Activated naive CD8-positive, alpha-beta T cell treated with anti-CD3 and anti-CD28 coated beads, Interleukin-2, amount 50 U/mL, for 24 hours (primary cell): ENCODE results near the gene PNPLA1.

ENCODE experiments used
- ATAC-seq: fragments of 150-1000 bp; cut with Tn5 transposase; one replicate; pipeline ENCODE4 v1.10.0; 2021
- DNase-seq: peaks from one replicate; pipeline ENCODE4 v3.0.0; 2021
- H3K27ac Mint-ChIP-seq: one replicate; pipeline ENCODE4 v1.8.0; 2021; ENCODE audit warnings: mild to moderate bottlenecking, mixed read lengths
- H3K27me3 Mint-ChIP-seq: one replicate; pipeline ENCODE4 v1.8.0; 2021; ENCODE audit warnings: mixed read lengths
- H3K36me3 Mint-ChIP-seq: one replicate; pipeline ENCODE4 v1.8.0; 2021; ENCODE audit warnings: low read depth, mixed read lengths
- H3K4me1 Mint-ChIP-seq: one replicate; pipeline ENCODE4 v1.8.0; 2021; ENCODE audit warnings: mixed read lengths
- H3K4me3 Mint-ChIP-seq: one replicate; pipeline ENCODE4 v1.8.0; 2021; ENCODE audit warnings: mild to moderate bottlenecking, moderate library complexity, mixed read lengths
- H3K9me3 Mint-ChIP-seq: one replicate; pipeline ENCODE4 v1.8.0; 2021; ENCODE audit warnings: mixed read lengths

PNPLA1 gene

GRCh38 chr6:36241728-36242127, 28.1 kb upstream of the PNPLA1 start:
- peak; percentile 6 for DNase-seq
- Mint-ChIP-seq H3K4me3 (no peak overlapping the region), H3K36me3 (no peaks in the 10 kb centered on the region), H3K27me3 (peaks cover 2% of the 10 kb centered on the region), H3K9me3 (no peaks in the 10 kb centered on the region), H3K27ac (no peak overlapping the region), H3K4me1 (peaks cover 12% of the 10 kb centered on the region)
- ATAC-seq, result peak; percentile 71

DNA sequence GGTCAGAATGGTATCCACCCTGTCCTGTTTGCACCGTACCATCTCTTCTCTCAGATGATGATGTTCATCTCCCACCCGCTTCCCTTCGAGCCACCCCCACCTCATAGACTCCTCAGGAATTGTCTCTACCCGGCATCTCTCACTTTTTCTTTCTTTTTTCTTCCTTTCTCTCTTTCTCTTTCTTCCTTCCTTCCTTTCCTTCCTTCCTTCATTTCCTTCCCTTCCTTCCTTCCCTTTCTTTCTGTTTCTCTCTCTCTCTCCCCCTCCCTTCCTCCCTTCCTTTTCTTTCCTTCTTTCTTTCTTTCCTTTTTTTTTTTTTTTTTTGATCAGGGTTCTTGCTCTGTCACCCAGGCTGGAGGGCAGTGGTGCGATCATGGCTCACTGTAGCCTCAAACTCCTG, 27.7 kb upstream of the PNPLA1 start:
- Mint-ChIP-seq H3K36me3 (no peaks in the 10 kb centered on the region), H3K9me3 (no peaks in the 10 kb centered on the region), H3K27ac (no peak overlapping the region), H3K27me3 (peaks cover 2% of the 10 kb centered on the region), H3K4me3 (no peak overlapping the region), H3K4me1 (peaks cover 12% of the 10 kb centered on the region)
- ATAC-seq, result no peak
- no peak for DNase-seq

GRCh38 chr6:36242626-36243025, 27.2 kb upstream of the PNPLA1 start:
- Mint-ChIP-seq H3K4me1 (peaks cover 12% of the 10 kb centered on the region), H3K27ac (no peak overlapping the region), H3K4me3 (no peak overlapping the region), H3K36me3 (no peaks in the 10 kb centered on the region), H3K27me3 (peaks cover 2% of the 10 kb centered on the region), H3K9me3 (no peaks in the 10 kb centered on the region)
- no peak for DNase-seq
- ATAC-seq, result no peak

GRCh38 chr6:36243562-36244212, 26.2 kb upstream of the PNPLA1 start:
- Mint-ChIP-seq H3K27ac (no peak overlapping the region), H3K4me3 (no peak overlapping the region), H3K36me3 (no peaks in the 10 kb centered on the region), H3K4me1 (peaks cover 12% of the 10 kb centered on the region), H3K27me3 (peaks cover 2% of the 10 kb centered on the region), H3K9me3 (no peaks in the 10 kb centered on the region)
- DNase-seq, result no peak
- no peak for ATAC-seq

DNA sequence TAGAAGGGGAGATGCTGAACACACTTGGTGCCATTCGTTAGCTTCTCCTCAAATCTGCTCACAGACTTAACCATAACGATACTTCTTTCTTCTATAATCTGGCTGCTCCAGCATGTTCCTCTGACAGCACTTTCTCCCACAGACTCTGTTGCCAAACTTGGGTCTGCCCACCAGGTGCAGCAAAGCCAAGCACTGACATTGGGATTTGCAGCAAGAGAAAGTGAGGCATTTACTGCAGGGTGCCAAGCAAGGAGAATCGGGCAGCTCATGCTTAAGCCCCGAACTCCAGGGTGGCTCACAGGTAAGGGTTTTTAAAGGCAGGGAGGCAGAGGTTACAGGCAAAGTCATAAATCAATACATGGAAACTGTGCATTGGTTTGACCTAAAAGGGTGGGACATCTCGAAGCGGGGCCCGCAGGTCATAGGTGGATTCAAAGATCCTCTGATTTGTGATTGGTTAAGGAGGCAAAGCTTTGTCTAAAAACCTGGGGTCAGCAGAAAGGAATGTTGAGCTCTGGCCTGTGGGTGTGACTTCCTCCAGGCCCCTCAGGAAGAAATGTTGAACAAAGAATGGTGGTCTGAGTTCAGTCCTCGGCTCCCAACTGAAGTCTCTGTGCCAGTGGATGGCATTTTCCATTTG, 25.1 kb upstream of the PNPLA1 start:
- no peak for ATAC-seq
- Mint-ChIP-seq H3K9me3 (no peaks in the 10 kb centered on the region), H3K36me3 (no peaks in the 10 kb centered on the region), H3K4me3 (no peak overlapping the region), H3K27ac (no peak overlapping the region), H3K4me1 (peaks cover 12% of the 10 kb centered on the region), H3K27me3 (peaks cover 2% of the 10 kb centered on the region)
- no peak for DNase-seq

DNA sequence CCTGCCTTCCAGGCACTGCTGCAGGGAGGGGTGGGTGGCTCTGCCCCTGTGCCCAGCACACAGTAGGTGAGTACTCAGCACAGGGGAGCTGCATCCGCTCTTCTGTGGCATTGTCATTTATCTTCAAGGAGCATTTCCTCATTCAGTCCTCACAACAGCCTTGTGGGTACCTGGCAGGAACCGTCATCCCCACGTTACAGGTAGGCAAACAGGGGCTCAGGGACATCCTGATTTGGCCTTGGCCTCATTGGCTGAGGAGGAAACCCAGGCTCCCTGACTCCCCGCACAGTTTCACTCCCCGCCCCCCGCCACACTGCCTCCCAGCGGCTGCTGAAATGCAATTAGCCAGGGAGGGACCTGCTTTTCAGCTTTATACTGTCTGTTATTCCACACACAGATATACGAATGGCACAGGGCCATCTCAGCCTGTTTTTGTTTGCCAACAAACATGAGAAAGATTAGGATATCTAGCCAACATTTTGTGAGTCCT, 24.2 kb upstream of the PNPLA1 start:
- peak; percentile 9 for DNase-seq
- H3K36me3 Mint-ChIP-seq, result no peaks in the 10 kb centered on the region
- H3K27ac Mint-ChIP-seq, result no peak overlapping the region
- H3K4me1 Mint-ChIP-seq, result peaks cover 12% of the 10 kb centered on the region
- no peak for ATAC-seq
- H3K9me3 Mint-ChIP-seq, result no peaks in the 10 kb centered on the region
- H3K4me3 Mint-ChIP-seq, result no peak overlapping the region
- peaks cover 2% of the 10 kb centered on the region for H3K27me3 Mint-ChIP-seq

DNA sequence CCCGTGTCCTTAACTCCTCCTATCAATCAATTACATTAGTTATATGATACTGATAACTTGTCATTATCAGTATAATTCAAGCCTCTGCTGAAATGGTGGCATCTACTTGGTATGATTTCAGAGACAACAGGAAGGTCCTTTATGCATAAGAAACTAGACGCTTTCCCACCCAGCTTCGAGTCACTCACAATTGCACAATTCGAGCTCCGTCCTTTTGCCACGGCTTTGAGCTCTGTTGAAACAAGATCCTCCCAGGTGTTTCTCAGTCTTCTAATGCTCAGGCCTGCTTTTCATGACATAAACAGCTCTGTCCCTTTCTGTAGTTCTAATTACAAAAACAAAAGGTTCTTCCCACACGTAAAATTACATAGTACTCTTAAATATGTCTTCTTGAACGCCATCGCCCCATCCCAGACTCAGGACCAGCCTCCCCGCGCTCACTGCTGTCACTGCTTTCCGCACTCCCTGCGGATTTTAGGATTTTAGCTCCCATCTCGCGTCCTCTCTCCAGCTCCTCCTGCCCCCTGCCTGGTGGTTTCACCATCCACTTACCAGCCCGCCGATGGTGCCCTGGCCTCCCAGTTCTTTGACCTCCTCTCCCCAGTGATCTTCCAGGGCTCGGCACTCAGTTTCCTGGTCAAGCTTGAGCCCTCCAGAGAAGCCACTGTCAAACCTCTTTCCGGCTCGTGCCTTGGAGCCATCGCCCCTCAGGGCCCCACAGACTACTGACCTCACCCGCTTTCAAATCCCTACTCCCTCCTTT, 23.2 kb upstream of the PNPLA1 start:
- DNase-seq (no peak), ATAC-seq (no peak)
- no peak overlapping the region for H3K27ac Mint-ChIP-seq
- no peaks in the 10 kb centered on the region for H3K9me3 Mint-ChIP-seq
- peaks cover 2% of the 10 kb centered on the region for H3K27me3 Mint-ChIP-seq
- peaks cover 9% of the 10 kb centered on the region for H3K4me1 Mint-ChIP-seq
- no peaks in the 10 kb centered on the region for H3K36me3 Mint-ChIP-seq
- H3K4me3 Mint-ChIP-seq, result no peak overlapping the region

- Mint-ChIP-seq H3K4me3 (no peak overlapping the region), H3K9me3 (no peaks in the 10 kb centered on the region), H3K4me1 (no peaks in the 10 kb centered on the region), H3K27me3 (no peaks in the 10 kb centered on the region), H3K27ac (no peak overlapping the region), H3K36me3 (no peaks in the 10 kb centered on the region)
- DNase-seq (no peak), ATAC-seq (no peak)
Observed at GRCh38 chr6:36247693-36248092, 22.2 kb upstream of the PNPLA1 start.

DNA sequence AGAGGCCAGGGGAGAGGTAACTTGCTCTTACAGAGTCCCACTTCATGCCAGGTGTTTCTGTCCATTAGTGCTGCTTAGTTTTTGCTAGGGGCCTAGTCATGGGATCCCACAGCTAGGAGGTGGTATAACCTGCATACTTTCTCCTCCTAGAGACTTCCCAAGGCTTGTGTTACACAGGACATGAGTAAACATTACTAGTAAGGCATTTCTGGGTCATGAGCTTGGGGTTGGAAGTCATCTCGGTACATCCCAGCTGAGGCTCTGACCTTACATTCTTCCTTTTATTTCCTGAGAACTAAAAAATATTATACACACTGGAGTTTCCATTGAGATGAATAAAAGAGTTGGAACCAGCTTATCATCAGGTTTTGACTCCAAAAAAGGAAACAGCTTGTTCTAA, 20.9 kb upstream of the PNPLA1 start:
- Mint-ChIP-seq H3K36me3 (no peaks in the 10 kb centered on the region), H3K4me1 (no peaks in the 10 kb centered on the region), H3K27ac (no peak overlapping the region), H3K9me3 (no peaks in the 10 kb centered on the region), H3K27me3 (no peaks in the 10 kb centered on the region), H3K4me3 (no peak overlapping the region)
- no peak for DNase-seq
- no peak for ATAC-seq

- Mint-ChIP-seq H3K4me1 (no peaks in the 10 kb centered on the region), H3K9me3 (no peaks in the 10 kb centered on the region), H3K4me3 (no peak overlapping the region), H3K27me3 (no peaks in the 10 kb centered on the region), H3K36me3 (no peaks in the 10 kb centered on the region), H3K27ac (no peak overlapping the region)
- no peak for DNase-seq
- ATAC-seq, result no peak
Observed at GRCh38 chr6:36249536-36249935, 20.3 kb upstream of the PNPLA1 start.

DNA sequence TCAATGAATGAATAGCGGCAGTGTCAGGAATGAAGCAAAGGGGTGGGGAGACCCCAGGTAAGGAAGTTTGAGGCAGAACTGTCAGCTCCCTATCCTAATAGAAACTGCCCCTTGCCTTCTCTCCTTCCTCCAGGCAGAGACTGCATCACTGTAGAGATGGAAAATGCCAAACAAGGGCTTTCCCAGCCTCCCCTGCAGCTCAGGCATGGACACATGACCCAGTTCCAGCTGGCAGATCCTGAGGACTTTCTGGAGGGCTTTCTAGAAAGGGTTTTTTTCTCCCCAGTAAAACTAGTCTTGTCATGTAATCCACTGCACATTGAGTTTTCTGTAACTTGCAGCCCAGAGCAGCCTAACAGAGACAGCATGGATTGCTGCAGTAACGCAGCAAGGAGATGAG, 17.9 kb upstream of the PNPLA1 start:
- Mint-ChIP-seq H3K27me3 (no peaks in the 10 kb centered on the region), H3K4me1 (no peaks in the 10 kb centered on the region), H3K27ac (no peak overlapping the region), H3K36me3 (no peaks in the 10 kb centered on the region), H3K4me3 (no peak overlapping the region), H3K9me3 (peaks cover under 1% of the 10 kb centered on the region)
- DNase-seq (no peak), ATAC-seq (no peak)

DNA sequence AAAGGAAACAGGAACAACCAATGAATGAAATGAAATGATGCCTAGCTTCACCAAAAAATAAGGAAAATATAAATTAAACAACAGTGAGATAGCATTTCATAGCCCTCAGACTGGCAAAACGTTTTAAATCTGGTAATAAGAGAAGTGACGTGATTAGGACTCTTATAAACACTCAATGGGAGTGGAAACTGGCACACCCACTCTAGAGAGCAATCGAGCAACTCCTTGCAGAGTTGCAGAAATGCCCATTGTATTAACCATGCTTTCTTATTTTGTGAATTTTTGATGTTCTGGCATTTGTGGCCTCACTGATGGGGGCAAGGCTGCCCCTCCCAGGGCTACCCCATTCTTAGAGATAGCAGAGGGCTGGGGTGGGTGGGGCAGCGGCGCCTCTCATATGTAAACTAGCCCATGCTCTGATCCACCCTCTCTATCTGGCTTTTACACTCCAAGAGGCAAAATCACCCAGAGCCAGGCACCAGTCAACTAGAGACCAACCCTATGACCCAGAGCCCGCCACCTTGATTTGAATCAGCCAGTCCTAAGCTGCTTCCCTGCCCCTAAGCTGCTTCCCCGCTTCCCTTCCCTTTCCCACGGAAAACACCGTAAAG, 6.4 kb upstream of the PNPLA1 start:
- Mint-ChIP-seq H3K27ac (no peak overlapping the region), H3K4me1 (no peaks in the 10 kb centered on the region), H3K9me3 (peaks cover 5% of the 10 kb centered on the region), H3K4me3 (no peak overlapping the region), H3K36me3 (no peaks in the 10 kb centered on the region), H3K27me3 (peaks cover 4% of the 10 kb centered on the region)
- ATAC-seq (no peak), DNase-seq (no peak)

GRCh38 chr6:36265744-36266143, 4.1 kb upstream of the PNPLA1 start:
- Mint-ChIP-seq H3K9me3 (peaks cover 5% of the 10 kb centered on the region), H3K36me3 (no peaks in the 10 kb centered on the region), H3K27ac (no peak overlapping the region), H3K4me3 (no peak overlapping the region), H3K27me3 (peaks cover 4% of the 10 kb centered on the region), H3K4me1 (no peaks in the 10 kb centered on the region)
- ATAC-seq (no peak), DNase-seq (no peak)

- no peak for ATAC-seq
- peaks cover 10% of the 10 kb centered on the region for H3K27me3 Mint-ChIP-seq
- no peak overlapping the region for H3K4me3 Mint-ChIP-seq
- H3K9me3 Mint-ChIP-seq, result peaks cover 5% of the 10 kb centered on the region
- H3K36me3 Mint-ChIP-seq, result no peaks in the 10 kb centered on the region
- H3K4me1 Mint-ChIP-seq, result no peaks in the 10 kb centered on the region
- DNase-seq, result no peak
- H3K27ac Mint-ChIP-seq, result no peak overlapping the region
Observed at GRCh38 chr6:36266913-36267644, 2.8 kb upstream of the PNPLA1 start.
